H4 (cell line): Measurements from ENCODE around the gene USP43. TPM values are rescaled to one million over a fixed set of nuclear protein-coding genes. Genes with fewer than 3 reads are reported as not detected.
"Not testable (repeated sequence)": the region's sequence is repeated elsewhere in the genome, so short reads cannot be mapped to it uniquely, and the experiment has no call there.

Experiments used
- DNase-seq: peaks from one replicate; pipeline ENCODE4 v3.0.0-alpha.2; 2015; ENCODE audit warnings: low spot score
- total RNA-seq: library from RNA; depleted of rRNA; stranded (reverse); fragments of >200 nt; shearing (Covaris generic); gene quantifications from 2 replicates; pipeline ENCODE4 v1.2.3, GENCODE V29; 2014

Gene USP43
- total RNA-seq, 1 experiment from 2014 or later, result 0.56 TPM

DNA sequence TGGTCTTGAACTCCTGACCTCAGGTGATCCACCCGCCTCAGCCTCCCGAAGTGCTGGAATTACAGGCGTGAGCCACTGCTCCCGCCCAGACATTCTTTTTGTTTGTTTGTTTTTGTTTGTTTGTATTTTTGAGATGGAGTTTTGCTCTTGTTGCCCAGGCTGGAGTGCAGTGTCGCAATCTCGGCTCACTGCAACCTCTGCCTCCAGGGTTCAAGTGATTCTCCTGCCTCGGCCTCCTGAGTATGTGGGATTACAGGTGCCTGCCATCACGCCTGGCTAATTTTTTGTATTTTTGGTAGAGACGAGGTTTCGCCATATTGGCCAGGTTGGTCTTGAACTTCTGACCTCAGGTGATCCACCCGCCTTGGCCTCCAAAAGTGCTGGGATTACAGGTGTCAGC lies 18.2 kb downstream of the USP43 start:
- not testable (repeated sequence) for DNase-seq

DNA sequence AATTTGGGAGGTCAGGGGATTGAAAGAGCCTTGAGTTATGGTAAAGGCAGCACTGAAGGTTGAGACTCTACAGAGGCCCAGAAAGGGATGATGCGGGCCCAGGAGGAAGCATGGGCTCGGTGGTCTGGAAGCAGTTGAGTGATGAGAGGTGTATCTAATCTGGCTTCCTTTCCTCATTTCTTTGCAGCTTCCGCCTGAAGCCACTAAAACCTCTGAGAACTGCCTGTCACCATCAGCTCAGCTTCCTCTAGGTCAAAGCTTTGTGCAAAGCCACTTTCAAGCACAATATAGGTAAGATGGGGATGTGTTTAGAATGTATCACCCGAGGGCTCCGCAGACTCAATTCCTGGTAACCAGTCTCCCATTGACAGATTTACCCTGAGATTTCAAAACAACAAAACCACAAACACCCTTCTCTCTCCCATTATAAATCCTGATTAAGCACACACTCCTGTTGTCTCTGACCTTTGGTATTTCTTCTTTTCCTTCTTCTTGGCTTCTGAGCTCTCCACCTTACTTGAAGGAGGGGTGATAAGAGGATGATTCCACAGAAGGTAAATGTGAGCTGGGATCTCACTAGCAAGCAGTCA lies 21.2 kb downstream of the USP43 start:
- no peak for DNase-seq

DNA sequence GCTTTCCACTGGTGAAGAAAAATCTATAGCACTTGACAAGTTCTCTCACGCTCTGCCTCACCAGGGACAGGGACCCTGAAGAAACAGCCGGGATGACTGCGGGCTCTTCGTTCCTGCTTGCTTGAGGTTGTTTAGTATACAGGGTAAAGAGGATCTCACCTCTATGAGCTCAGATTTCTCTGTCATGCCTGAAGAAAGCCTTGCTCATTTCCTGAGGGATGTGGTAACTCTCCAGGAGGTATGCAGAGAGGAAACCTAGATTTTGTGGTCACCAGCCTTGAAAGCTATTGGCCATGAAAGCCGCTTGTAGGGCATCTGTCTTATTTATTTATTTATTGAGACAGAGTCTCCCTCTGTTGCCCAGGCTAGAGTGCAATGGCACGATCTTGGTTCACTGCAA lies 23.2 kb downstream of the USP43 start:
- peak; percentile 91 for DNase-seq

DNA sequence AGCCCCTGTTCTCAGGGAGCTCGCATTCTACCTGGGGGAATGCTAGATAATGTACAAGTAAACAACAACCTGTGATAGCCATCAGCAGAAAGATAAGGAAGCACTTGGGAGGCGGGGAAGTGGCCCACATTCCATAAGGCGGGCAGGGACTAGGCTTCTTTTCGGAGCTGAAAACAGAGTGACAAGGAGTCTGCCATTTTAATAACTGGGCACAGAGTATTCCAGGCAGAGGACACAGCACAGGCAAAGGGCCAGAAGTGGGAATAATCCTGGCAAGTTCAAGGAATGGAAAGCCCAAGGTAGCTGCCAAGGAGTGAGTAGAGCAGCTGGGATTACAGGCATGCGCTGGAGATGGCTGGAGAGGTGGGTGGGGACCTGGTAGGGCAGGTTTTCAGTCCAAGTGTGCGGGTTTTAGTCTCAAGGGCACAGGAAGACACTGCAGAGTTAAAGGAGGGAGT lies 24.3 kb downstream of the USP43 start:
- no peak for DNase-seq

DNA sequence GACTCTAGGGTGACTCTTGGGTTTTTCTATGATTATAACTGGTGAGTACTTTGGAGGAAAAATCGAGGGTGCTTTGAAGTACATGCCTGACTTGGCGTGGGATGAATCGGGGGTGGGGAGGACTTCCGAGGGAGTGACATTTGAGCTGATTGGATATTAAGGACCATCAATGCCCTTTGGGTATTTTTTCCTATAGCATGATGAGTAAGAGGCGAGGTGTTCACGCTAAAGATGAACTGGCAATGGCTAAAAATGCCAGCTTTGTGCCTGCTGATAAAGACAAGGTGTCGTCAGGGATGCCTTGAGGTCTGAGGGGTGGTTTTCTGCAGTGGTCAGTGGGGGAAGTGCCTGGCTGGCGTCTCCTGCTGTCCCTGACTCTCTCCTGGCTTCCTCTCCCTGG lies 25.3 kb downstream of the USP43 start:
- DNase-seq, result peak; percentile 9

DNA sequence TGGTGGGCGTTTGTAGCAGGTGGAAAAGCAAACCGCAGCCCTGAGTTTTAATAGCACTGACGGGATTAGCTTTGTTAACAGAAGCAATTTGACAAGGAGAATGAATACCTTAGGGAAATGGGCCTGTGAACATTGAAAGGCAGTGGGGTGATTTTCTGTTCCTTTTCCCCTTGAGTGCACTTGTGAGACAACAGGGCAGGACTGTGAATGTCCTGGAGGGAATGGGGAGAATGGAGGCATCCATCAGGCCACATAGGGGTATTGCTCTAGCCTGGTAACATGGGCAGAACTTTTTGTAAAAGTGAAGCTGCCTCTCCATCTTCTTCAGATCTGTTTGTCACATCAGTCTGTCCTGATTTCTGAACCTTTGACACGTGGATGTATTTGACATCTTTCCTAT lies 26.2 kb downstream of the USP43 start:
- no peak for DNase-seq

DNA sequence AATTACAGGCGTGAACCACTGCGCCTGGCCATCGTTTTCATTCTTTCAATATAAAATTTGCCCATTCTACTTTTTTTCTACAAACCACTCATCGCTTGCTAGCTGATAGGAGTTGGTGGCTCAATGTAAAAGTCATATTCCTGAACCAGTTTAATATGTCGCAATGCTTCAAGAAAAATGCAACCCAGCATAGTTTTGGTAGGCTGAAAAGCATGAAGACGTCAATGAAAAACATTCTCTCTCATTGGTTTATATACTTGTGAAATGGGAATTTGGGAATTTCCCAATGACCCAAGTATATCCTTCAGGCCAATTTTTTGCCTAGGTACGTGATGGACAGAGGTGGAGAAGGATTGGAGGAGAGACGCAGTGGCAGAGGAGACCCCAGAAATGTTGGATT lies 26.9 kb downstream of the USP43 start:
- no peak for DNase-seq

DNA sequence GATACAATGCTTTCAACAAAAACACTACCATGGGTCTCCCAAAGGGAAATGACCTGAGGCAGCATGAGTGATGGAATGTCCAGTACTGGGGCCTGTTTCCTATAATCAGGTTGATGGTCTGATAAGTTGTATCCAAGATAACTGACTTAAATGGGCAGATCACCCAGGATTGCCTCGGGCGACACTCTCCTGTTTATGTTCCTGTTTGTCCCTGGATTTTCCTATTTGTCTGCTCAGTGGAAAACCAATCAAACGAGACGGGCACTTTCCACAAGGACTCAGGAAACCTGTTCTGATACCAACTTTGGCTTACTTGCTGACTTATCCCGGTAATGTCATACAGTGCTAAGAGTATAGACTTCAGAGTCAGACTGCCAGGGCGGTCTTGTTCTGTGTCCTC lies 27.4 kb downstream of the USP43 start:
- no peak for DNase-seq

DNA sequence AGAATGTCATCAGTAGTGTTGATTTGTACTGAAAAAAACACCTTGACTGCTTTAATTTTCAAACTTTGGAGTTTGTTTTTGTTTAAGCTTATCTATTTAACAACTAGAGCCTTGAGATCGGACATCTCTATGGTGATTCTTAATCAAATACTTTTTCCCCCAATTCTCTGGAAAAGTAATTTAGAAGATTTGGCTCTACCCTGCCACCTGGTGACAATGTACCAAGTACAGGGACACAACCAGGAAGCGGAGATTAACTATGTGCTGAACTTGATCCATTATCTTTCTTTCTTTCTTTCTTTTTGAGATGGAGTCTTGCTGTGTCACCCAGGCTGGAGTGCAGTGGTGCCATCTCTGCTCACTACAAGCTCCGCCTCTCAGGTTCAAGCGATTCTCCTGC lies 30.8 kb downstream of the USP43 start:
- no peak for DNase-seq

DNA sequence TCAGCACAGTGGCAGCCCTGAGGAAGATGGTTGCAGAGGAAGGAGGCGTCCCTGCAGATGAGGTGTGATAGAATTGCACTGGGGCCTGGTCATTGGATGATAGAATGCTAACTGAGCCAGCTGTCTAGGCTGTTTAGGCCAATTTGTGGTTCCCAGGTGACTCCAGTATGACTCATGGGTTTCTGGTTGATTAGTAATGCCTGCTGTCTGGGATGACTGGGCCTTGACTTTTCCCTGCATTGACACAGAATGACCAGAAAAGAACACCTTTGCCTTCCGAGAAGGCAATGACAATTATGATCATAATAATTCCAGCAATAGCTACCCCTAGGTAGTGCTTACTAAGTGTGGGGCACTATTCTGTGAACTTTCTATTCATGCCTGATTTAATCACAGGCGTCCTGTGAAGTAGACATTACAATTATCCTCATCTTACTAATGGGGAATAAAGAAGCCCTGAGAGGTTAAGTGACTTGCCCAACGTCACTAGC lies 31.5 kb downstream of the USP43 start:
- peak; percentile 70 for DNase-seq

DNA sequence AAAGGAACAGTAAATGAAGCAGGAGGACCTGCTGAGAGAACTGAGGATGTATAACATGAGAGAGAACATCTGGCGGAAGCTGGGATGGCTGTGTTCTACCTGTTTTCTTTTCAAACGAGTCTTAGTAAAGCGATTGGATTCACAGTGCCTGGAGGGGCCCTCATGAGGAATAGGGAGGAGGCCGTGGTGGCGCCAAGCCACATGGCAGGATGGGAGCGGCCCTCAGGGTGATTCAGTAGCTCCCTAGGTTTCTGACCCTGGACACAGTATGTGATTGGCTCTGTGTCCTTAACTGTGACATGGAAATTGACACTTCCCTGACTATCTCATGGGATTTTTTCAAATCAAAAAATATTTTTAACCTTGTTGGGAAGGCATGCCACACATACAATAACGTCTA lies 32.1 kb downstream of the USP43 start:
- DNase-seq, result no peak

DNA sequence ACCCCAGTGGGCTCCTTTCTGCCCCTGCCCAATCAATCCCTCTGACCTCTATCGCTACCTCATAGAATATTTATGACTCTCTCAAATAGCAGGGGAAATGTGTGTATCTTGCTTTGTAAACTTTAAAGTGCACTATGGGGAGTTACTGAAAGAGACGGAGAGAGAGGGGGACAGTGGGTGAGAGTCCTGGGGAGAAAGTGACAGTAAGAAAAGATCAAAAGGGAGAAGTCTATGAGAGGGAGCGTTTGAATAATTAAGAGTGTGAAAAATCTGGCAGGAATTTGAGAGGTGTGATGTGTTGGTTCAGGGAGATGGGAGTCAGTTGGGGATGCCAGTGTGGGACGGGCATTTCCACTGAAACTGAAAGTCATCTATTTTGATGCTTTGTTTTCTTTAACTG lies 32.6 kb downstream of the USP43 start:
- no peak for DNase-seq

DNA sequence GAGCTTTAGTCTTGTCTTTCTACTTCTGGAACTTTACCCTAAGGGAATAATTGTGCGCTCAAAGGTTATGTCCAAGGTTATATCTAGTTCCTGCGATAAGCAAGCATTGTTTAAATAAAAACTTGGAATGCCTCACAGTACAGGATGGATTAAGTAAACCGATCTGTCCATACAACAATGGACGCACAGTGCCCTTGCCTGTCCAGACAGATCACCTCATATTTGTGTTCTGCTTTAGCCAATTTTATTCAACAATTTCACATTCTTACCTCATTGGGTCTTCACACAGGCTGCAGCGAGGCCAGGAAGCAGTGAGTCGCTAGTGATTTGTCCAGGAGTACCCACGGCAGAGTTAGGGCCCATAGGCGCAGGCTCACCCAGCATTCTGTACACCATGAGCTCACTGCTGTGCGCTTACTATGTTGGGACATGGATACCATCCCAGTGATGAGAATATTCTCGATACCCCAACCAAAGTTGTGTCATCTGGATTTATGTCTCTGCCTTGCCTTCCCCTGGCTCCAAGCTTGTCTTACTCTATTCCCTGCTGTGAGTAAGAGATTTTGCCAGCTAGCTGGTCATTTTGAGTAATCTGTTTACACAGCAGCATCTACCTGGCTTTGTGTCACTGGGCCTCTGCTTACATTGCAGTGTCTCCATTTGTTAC lies 39.8 kb downstream of the USP43 start:
- no peak for DNase-seq

DNA sequence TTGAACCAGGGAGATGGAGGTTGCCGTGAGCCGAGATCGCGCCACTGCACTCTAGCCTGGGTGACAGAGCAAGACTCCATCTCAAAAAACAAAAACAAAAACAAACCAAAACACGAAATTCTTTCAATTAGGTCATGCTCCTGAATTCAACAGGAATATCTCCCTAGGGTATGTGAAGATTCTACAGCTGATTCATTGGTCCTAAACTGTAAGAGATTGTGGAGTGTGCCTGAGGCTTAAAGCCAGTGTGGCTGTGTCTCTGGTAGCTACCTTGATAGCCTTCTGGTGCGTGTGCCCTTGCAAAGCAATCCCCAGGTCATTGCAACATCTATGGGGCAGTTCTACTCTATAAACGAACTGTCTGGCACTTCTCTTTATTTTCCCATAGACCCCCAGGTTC lies 48.4 kb downstream of the USP43 start:
- no peak for DNase-seq

DNA sequence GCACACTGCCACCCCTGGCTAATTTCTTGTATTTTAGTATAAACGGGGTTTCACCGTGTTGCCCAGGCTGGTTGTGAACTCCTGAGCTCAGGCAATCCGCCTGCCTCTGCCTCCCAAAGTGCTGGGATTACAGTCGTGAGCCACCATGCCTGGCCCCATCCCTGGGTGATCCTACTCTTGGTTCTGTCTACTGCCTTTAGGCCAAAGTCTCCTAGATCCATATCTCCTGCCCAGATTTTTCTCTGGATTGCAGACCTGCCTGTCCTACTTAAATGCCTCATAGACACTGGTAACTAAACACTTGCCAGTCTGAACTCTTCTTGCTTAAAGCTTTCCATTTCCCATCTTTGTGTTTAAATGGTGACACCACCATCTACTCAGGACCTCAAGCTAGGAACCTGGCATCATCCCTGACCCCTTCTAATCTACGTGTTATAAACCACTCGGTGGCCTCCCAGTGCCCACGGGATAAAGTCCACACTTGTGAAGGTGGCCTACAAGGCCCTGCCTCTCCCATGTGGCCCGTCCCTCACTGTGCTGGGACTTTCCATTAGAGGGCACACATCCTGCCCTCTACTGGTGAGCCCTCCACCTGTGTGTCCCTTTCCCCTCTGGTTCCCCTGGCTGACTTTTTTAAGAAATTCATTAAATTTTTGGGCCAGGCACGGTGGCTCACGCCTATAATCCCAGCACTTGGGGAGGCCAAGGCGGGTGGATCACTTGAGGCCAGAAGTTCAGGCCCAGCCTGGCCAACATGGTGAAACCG lies 51.1 kb downstream of the USP43 start:
- DNase-seq, result no peak

DNA sequence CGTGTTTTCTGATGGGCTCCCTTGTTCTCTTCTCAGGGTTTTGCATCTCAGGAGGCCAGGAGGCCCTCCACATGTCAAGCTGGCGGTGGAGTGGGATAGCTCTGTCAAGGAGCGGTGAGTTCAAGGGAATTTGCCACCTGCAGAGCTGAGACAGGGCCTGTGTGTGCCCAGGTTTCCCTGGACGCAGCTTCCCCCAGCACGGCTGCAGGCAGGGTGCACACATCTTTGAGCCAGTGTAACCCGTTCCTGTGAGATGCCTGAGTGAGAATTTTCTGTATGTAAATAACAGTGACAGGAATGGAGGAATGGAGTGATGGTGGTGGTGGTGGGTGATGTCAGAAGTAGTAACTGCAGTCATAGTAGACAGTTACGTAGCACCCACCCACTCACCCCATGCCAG lies 54.8 kb downstream of the USP43 start:
- DNase-seq, result no peak

DNA sequence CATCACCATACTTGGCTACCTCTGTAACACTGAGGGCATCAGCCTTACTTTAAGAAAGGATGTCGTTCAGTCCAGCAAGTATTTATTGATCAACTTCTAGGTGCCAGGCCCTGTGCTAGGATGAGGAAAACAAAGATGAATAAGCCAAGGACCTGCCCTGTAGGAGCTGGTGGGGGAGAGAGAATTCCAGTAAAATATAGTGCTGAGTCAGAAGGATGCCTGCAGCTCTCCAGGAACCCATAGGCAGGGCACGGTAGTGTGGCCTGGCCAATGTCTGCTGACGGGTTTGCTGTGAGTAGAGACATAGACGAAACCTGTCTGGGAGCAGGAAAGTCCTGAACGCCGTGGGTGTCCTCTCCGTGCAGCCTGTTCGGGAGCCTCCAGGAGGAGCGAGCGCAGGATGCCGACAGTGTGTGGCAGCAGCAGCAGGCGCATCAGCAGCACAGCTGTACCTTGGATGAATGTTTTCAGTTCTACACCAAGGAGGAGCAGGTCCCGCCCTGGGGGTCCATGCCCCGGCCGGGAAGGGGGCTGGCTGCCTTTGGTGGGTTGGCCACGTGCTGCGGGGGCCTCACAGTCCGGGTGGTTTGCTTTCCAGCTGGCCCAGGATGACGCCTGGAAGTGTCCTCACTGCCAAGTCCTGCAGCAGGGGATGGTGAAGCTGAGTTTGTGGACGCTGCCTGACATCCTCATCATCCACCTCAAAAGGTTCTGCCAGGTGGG lies 55.6 kb downstream of the USP43 start:
- no peak for DNase-seq

DNA sequence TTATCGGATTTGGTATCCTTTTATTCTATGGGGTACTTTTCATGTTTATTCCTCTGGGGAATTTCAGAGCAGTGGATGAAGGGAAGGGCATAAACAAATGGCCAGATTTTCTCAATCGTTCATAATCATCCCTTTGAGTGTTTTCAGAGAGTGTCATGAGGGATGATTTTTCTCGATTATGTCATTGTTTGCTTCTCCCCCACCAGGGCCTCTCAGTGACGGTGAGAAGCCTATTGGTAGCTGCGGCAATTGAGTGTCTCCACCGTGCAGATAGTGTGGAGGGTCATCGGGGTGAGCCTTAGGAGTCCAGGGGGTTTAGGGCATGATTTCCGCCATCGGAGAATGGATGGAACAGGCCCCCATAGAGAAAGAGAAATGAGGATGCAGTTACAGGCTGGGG lies 57.2 kb downstream of the USP43 start:
- DNase-seq, result no peak

DNA sequence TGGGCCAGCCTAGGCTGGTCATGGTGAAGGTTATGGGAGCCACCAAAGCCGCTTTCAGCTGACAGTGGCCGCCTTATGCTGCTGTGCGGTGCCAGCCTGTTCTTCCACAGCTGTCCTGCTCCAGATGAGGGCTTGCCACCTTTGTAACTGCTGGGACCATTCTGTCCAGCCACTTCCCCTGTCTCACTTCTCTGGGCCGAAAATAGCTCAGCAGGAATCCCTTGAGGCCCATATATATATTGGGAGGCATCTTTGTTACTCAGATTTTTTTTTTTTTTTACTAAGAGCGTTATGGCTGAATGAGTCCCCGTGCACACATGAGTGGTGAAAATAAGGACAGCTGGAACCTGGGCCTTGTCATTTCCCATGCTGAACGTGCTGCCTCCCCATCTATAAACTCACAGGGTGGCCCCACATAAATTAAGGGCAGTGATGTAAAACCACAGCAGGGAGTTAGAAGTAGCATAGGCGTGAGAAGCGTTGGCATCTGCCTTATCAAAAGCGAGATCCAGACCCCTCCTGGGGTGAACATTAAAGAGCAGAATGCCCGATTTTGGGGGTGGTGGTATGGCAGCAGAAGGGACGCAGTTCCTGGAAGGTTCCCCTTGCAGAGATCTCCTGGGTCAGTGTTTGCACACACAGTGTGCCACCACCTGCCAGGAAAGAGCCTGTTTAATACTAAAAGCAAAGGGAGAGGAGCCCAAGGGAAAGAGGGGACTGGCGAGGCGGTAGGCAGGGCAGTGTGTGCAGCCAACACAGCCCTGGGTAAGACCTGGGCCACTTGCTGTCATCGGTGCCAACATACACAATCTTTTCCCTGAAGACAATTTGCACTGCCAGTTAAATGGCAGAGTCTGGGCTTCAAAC lies 57.8 kb downstream of the USP43 start:
- DNase-seq, result no peak

DNA sequence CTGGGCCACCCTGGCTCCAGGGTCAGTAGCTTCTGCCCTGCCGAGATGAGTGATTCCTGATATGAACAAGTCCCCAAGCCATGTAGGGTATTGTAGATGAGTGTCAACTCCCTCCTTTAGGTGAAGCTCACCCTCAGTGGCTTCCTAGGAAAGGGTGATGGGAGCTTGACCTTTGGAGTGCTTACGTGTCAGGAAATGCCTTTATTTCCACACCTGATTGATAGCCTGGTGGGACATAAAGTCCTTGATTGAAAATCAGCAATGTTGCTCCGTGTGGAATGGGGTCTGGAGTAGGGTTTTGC lies 58.4 kb downstream of the USP43 start:
- DNase-seq, result no peak

DNA sequence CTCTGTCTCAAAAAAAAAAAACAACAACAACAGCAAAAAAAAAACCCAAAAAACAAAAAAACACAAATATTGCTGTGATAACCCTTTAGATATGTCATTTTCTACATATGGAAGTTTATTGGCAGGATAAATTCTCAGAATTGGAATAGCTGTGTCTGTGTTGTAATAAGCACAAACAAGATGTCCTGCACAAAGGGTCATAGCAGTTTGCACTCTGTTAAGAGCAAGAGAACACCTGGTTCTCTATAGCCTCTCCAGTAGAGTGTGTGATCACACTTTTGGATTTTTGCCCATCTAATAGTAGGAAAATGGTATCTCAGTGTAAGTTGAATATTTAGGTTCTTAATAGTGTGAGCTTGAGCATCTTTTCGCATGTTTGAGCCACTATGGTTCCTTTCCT lies 60.4 kb downstream of the USP43 start:
- DNase-seq, result no peak

DNA sequence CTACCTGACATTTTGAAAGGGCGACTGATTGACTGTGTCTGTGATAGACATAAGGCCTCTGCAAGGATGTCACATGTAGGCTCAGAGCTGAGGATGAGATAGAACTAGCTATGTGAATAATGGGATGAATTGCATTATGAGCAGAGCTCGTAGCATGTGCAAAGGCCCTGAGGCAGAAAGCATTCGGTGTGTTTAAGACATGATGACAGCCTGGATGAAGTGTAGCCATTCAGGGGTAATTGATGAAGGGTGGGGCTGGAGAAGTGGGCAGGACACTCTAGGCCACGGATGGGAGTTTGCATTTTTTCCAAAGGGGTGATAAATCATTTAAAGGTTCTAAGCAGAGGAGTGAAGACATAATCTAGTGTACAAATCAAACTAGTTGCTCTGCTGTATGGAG lies 62.6 kb downstream of the USP43 start:
- DNase-seq, result no peak
